GM12878 (cell line): Measurements from ENCODE around the gene CAMTA1. TPM values are rescaled to one million over a fixed set of nuclear protein-coding genes. Genes with fewer than 3 reads are reported as not detected.

Experiments used
- CBFB ChIP-seq: IDR thresholded peaks from 2 replicates; pipeline ENCODE4 v1.6.1; 2016; ENCODE audit warnings: antibody characterized with exemption, low read depth
- CBX5 ChIP-seq: sonication (generic); IDR thresholded peaks from 2 replicates; pipeline ENCODE4 v1.6.1; 2016; ENCODE audit warnings: low read depth, moderate library complexity, mild to moderate bottlenecking, inconsistent platforms
- CUX1 ChIP-seq: IDR thresholded peaks from 2 replicates; pipeline ENCODE4 v1.6.1; 2012; ENCODE audit warnings: improper control_type of control experiment, low read depth, low read length; ENCODE audit not compliant: insufficient replicate concordance
- NBN ChIP-seq: fragments of 450-650 bp; IDR thresholded peaks from 2 replicates; pipeline ENCODE4 v1.6.1; 2016
- NR2C1 ChIP-seq: fragments of 450-650 bp; IDR thresholded peaks from 2 replicates; pipeline ENCODE4 v1.6.1; 2017; ENCODE audit warnings: antibody characterized with exemption, mild to moderate bottlenecking, moderate library complexity
- PML ChIP-seq: IDR thresholded peaks from 2 replicates; pipeline ENCODE4 v1.6.1; 2012; ENCODE audit warnings: low read length, inconsistent platforms
- SMAD1 ChIP-seq: fragments of 450-650 bp; IDR thresholded peaks from 2 replicates; pipeline ENCODE4 v1.6.1; 2018; ENCODE audit warnings: mild to moderate bottlenecking, low read depth; ENCODE audit not compliant: partially characterized antibody
- TARDBP ChIP-seq: IDR thresholded peaks from 2 replicates; pipeline ENCODE4 v1.6.1; 2016; ENCODE audit warnings: borderline replicate concordance
- USF1 ChIP-seq: IDR thresholded peaks from 2 replicates; pipeline ENCODE4 v1.6.1; 2011; ENCODE audit warnings: borderline replicate concordance, low read depth, mild to moderate bottlenecking, moderate library complexity, mixed read lengths, low read length; ENCODE audit not compliant: insufficient read depth; ENCODE audit errors: extremely low read length
- ZBED1 ChIP-seq: IDR thresholded peaks from 2 replicates; pipeline ENCODE4 v1.6.1; 2016; ENCODE audit warnings: borderline replicate concordance
- polyA plus RNA-seq, 11 experiments: library from polyadenylated mRNA; depleted of rRNA in 4 of 11; unstranded in 6 of 11; stranded (reverse) in 5 of 11; fragments of >200 nt; fragmentation: Nextera tagmentation in 4 of 11; fragmentation: Illumina TruSeq in 1 of 11; extraction: Ambion mirVana in 4 of 11; extraction: Trizol in 1 of 11; gene quantifications; 1 replicate in 1 of 11; 2 replicates in 10 of 11; pipeline versions ENCODE4 v1.2.1 to v1.2.3, GENCODE V29; 2011 to 2016; ENCODE audit warnings: inconsistent platforms in 2 of 11, missing spikeins in 2 of 11, low read depth in 1 of 11
- total RNA-seq, 4 experiments: library from RNA; depleted of rRNA in 3 of 4; stranded (reverse); fragments of >200 nt in 3 of 4; fragmentation: Illumina TruSeq in 1 of 4; extraction: Trizol in 1 of 4; gene quantifications; 2 replicates each; pipeline versions ENCODE4 v1.2.1 to v1.2.3, GENCODE V29; 2013 to 2021

The CAMTA1 gene
- total and polyA plus RNA-seq, 10 of the 15 experiments (the other 5 are each of a cell fraction or from before 2014, with no cell fraction given), result 37.7 to 148 (median 76.4) TPM

- TF ChIP-seq CUX1, result no peak
- no peak for TF ChIP-seq CBX5
- TF ChIP-seq USF1, result no peak
- TF ChIP-seq CBFB, result no peak
- TF ChIP-seq NR2C1, result no peak
- TF ChIP-seq ZBED1, result no peak
- TF ChIP-seq NBN, result no peak
- no peak for TF ChIP-seq SMAD1
- no peak for TF ChIP-seq TARDBP
- no peak for TF ChIP-seq PML
- TF ChIP-seq, all 136 proteins: peak for 0
These were observed 885.3 kb downstream of the CAMTA1 start (continued) for GRCh38 chr1:7670334-7671145.
